IMR-90 (cell line): ENCODE data around the gene CDC40. TPM values are rescaled to one million over a fixed set of nuclear protein-coding genes. Genes with fewer than 3 reads are reported as not detected.
"Not testable (repeated sequence)": the region's sequence is repeated elsewhere in the genome, so short reads cannot be mapped to it uniquely, and the experiment has no call there.

Source experiments
- ATAC-seq: fragments of 200-7000 bp; cut with Tn5 transposase; 2 replicates; pipeline ENCODE4 v1.9.1; 2020; ENCODE audit warnings: low read depth, mild to moderate bottlenecking, moderate library complexity
- BruUV-seq: library from RNA; stranded (reverse); fragments of 400-500 nt; replicated peaks from 2 replicates; lab custom pipeline; 2021; lab: Mats Ljungman, UMichigan
- CTCF ChIA-PET: fragments of 300-600 bp; formaldehyde crosslinking; extraction: SDS; loops from one replicate; lab custom pipeline; 2021; ENCODE audit warnings: antibody characterized with exemption; lab: Yijun Ruan, JAX
- POLR2A ChIA-PET: fragments of 300-600 bp; sonication (Branson Sonifier 250); formaldehyde crosslinking; loops from one replicate; lab custom pipeline; 2022; ENCODE audit warnings: antibody characterized with exemption; ENCODE audit not compliant: unreplicated experiment; lab: Charles Lee
- DNase-seq: peaks from one replicate; pipeline ENCODE4 v3.0.0; 2013
- H2AFZ ChIP-seq: replicated peaks from 2 replicates; pipeline ENCODE3; 2013; ENCODE audit warnings: low read length, mild to moderate bottlenecking; ENCODE audit not compliant: poor library complexity
- H2AK5ac ChIP-seq: 2 replicates; pipeline ENCODE4 v1.6.1; 2013; ENCODE audit warnings: low read depth, low read length, inconsistent platforms
- H2AK9ac ChIP-seq: replicated peaks from 2 replicates; pipeline ENCODE3; 2013; ENCODE audit warnings: mild to moderate bottlenecking, low read depth, low read length, moderate library complexity; ENCODE audit not compliant: poor library complexity
- H2BK120ac ChIP-seq: 2 replicates; pipeline ENCODE4 v1.6.1; 2013; ENCODE audit warnings: low read depth, low read length, inconsistent platforms
- H2BK15ac ChIP-seq: 3 replicates; pipeline ENCODE4 v1.6.1; 2013; ENCODE audit warnings: low read depth, low read length, inconsistent platforms
- H2BK20ac ChIP-seq: 2 replicates; pipeline ENCODE4 v1.6.1; 2013; ENCODE audit warnings: low read depth, mild to moderate bottlenecking, inconsistent platforms, low read length, moderate library complexity
- H2BK5ac ChIP-seq: 2 replicates; pipeline ENCODE4 v1.6.1; 2013; ENCODE audit warnings: mild to moderate bottlenecking, low read depth, low read length, inconsistent platforms; ENCODE audit not compliant: poor library complexity, severe bottlenecking
- H3K14ac ChIP-seq: replicated peaks from 2 replicates; pipeline ENCODE4 v1.6.1; 2013; ENCODE audit warnings: low read depth, low read length, inconsistent platforms
- H3K18ac ChIP-seq: 2 replicates; pipeline ENCODE4 v1.6.1; 2013; ENCODE audit warnings: low read depth, low read length, control low read depth
- H3K23ac ChIP-seq: 2 replicates; pipeline ENCODE4 v1.6.1; 2013; ENCODE audit warnings: low read depth, low read length, inconsistent platforms
- H3K27ac ChIP-seq: 2 replicates; pipeline ENCODE4 v1.5.1; 2013; ENCODE audit warnings: mild to moderate bottlenecking, control low read depth, low read length; ENCODE audit not compliant: insufficient read depth
- H3K27me3 ChIP-seq: 2 replicates; pipeline ENCODE4 v1.6.1; 2013; ENCODE audit warnings: low read length; ENCODE audit not compliant: control insufficient read depth, insufficient read depth
- H3K36me3 ChIP-seq: 2 replicates; pipeline ENCODE4 v1.6.1; 2013; ENCODE audit warnings: low read length, mixed read lengths; ENCODE audit not compliant: control insufficient read depth, insufficient read depth
- H3K4ac ChIP-seq: 2 replicates; pipeline ENCODE4 v1.6.1; 2013; ENCODE audit warnings: low read depth, low read length, inconsistent platforms
- H3K4me1 ChIP-seq: 2 replicates; pipeline ENCODE4 v1.6.1; 2013; ENCODE audit warnings: low read length, mixed read lengths; ENCODE audit not compliant: control insufficient read depth, insufficient read depth
- H3K4me2 ChIP-seq: 2 replicates; pipeline ENCODE4 v1.6.1; 2013; ENCODE audit warnings: low read depth, mild to moderate bottlenecking, control low read depth, low read length, moderate library complexity
- H3K4me3 ChIP-seq: 2 replicates; pipeline ENCODE4 v1.5.1; 2013; ENCODE audit warnings: low read depth, mild to moderate bottlenecking, control low read depth, low read length, moderate library complexity; ENCODE audit not compliant: insufficient read depth
- H3K56ac ChIP-seq: 2 replicates; pipeline ENCODE4 v1.6.1; 2013; ENCODE audit warnings: low read length, inconsistent platforms; ENCODE audit not compliant: insufficient read depth; ENCODE audit errors: extremely low read depth
- H3K79me1 ChIP-seq, 2 experiments: 2 replicates each; pipeline ENCODE4 v1.6.1; 2013; ENCODE audit warnings: low read length in 2 of 2, inconsistent platforms in 1 of 2, low read depth in 1 of 2
- H3K9ac ChIP-seq: 2 replicates; pipeline ENCODE4 v1.6.1; 2013; ENCODE audit warnings: low read depth, low read length, control low read depth
- H3K9me1 ChIP-seq: 2 replicates; pipeline ENCODE4 v1.6.1; 2013; ENCODE audit warnings: low read length, inconsistent platforms; ENCODE audit not compliant: insufficient read depth
- H3K9me3 ChIP-seq: 2 replicates; pipeline ENCODE4 v1.6.1; 2013; ENCODE audit warnings: low read length; ENCODE audit not compliant: control insufficient read depth, insufficient read depth
- H4K20me1 ChIP-seq: 2 replicates; pipeline ENCODE4 v1.6.1; 2013; ENCODE audit warnings: low read length, inconsistent platforms; ENCODE audit not compliant: insufficient read depth
- H4K5ac ChIP-seq: 2 replicates; pipeline ENCODE4 v1.6.1; 2013; ENCODE audit warnings: mild to moderate bottlenecking, low read depth, low read length, control low read depth
- H4K8ac ChIP-seq, 2 experiments: 2 replicates each; pipeline ENCODE4 v1.6.1; 2013; ENCODE audit warnings: low read depth in 2 of 2, low read length in 2 of 2, control low read depth in 1 of 2, inconsistent platforms in 1 of 2
- H4K91ac ChIP-seq: 2 replicates; pipeline ENCODE4 v1.6.1; 2013; ENCODE audit warnings: low read depth, low read length, inconsistent platforms; ENCODE audit not compliant: insufficient read depth
- FOS ChIP-seq: fragments of 150-350 bp; IDR thresholded peaks from 2 replicates; pipeline ENCODE4 v1.6.1; 2016; ENCODE audit warnings: low read depth, low read length
- MAFK ChIP-seq: IDR thresholded peaks from 2 replicates; pipeline ENCODE4 v1.6.1; 2012; ENCODE audit warnings: low read depth, low read length, improper control_type of control experiment
- NFE2L2 ChIP-seq: fragments of 150-350 bp; IDR thresholded peaks from 2 replicates; pipeline ENCODE4 v1.6.1; 2016; ENCODE audit warnings: low read depth, mild to moderate bottlenecking, low read length
- RAD21 ChIP-seq: IDR thresholded peaks from 2 replicates; pipeline ENCODE4 v1.6.1; 2012; ENCODE audit warnings: low read length, improper control_type of control experiment
- RCOR1 ChIP-seq: IDR thresholded peaks from 2 replicates; pipeline ENCODE4 v1.6.1; 2012; ENCODE audit warnings: mild to moderate bottlenecking, low read length, improper control_type of control experiment; ENCODE audit not compliant: insufficient replicate concordance
- WGBS, 2 experiments: methylation state at CpG; one replicate each; pipeline versions ENCODE4 v1.1.5 to v1.1.7; 2013; ENCODE audit warnings: missing lambda C conversion rate in 2 of 2; ENCODE audit not compliant: insufficient read length in 1 of 2; ENCODE audit errors: extremely low coverage in 2 of 2; 5-methylcytosine and 5-hydroxymethylcytosine counted together
- dilution Hi-C: fragments of 300-500 bp; cut with HindIII; formaldehyde crosslinking; loops from one replicate; pipeline ENCODE4 v1.14.3; 2018; ENCODE audit warnings: low sequenced_read_pairs; ENCODE audit not compliant: unreplicated experiment
- in situ Hi-C: fragments of 300-500 bp; cut with MboI; formaldehyde crosslinking; loops from 3 replicates; pipeline ENCODE4 v1.14.3; 2019; ENCODE audit warnings: low sequenced_read_pairs, inconsistent platforms, mixed read lengths
- intact Hi-C: fragments of 100-400 bp; cut with micrococcal nuclease; formaldehyde crosslinking; loops from 2 replicates; pipeline ENCODE4 v1.10.0; 2022
- polyA plus RNA-seq, 3 experiments: library from polyadenylated mRNA; depleted of rRNA; stranded (reverse); fragments of >200 nt; gene quantifications; 2 replicates each; pipeline ENCODE4 v1.2.3, GENCODE V29; 2012; ENCODE audit warnings: low replicate concordance in 1 of 3
- total RNA-seq: library from RNA; depleted of rRNA; stranded (reverse); fragments of >200 nt; gene quantifications from 2 replicates; pipeline ENCODE4 v1.2.3, GENCODE V29; 2012
- TF ChIP-seq, protein P1 (sequence below): fragments of 150-350 bp; IDR thresholded peaks from 2 replicates; pipeline ENCODE4 v1.6.1; 2016; ENCODE audit warnings: low read depth, mild to moderate bottlenecking, low read length, moderate library complexity, borderline replicate concordance

The CDC40 gene
- total and polyA plus RNA-seq, 2 of the 4 experiments (the other 2 are of a cell fraction): 7.0 to 16.8 TPM

DNA sequence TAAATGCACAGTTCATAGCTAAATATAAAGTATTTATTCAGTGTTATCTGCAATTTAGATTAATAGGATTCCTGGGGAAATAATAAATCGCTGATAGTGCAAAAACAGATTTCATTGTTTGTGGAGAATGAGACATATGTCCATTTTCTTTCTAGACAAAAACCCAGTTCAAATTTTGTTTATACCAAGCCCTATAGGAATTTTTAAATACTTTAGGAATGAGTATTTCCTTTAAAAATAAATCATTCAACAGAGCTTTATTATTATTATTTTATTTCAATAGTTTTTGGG is 91.5 kb downstream of the CDC40 start:
- Histone ChIP-seq H4K5ac (no peak overlapping the region), H3K18ac (no peak overlapping the region), H3K27me3 (peaks cover 2% of the 10 kb centered on the region), H2BK20ac (no peak overlapping the region), H4K91ac (no peak overlapping the region), H2AFZ (no peak overlapping the region), H2BK15ac (no peak overlapping the region), H3K79me1 (no peaks in the 10 kb centered on the region), H3K4me1 (no peaks in the 10 kb centered on the region), H2BK120ac (no peak overlapping the region), H3K14ac (no peak overlapping the region), H3K4ac (no peak overlapping the region), H3K9ac (no peak overlapping the region), H3K4me2 (no peak overlapping the region), H2BK5ac (no peak overlapping the region), H3K36me3 (no peaks in the 10 kb centered on the region), H3K4me3 (no peak overlapping the region), H2AK9ac (no peak overlapping the region), H3K23ac (no peak overlapping the region), H3K56ac (no peak overlapping the region), H3K9me1 (no peaks in the 10 kb centered on the region), H2AK5ac (no peak overlapping the region), H4K20me1 (no peaks in the 10 kb centered on the region), H3K9me3 (no peaks in the 10 kb centered on the region), H3K27ac (no peak overlapping the region), H4K8ac (no peak overlapping the region)
- no peak for ATAC-seq
- DNase-seq: no peak
- POLR2A ChIA-PET: no interaction called here
- no TSS peak for BruUV-seq
- no CpG with 5 or more reads among the region's 1 CpG for WGBS, 2 experiments
- dilution Hi-C loops (no loop called here), in situ Hi-C loops (no loop called here), intact Hi-C loops (no loop called here)
- TF ChIP-seq NFE2L2 (no peak), RAD21 (no peak), RCOR1 (no peak), FOS (no peak), MAFK (peak; percentile 97)
- TF ChIP-seq, protein P1, sequence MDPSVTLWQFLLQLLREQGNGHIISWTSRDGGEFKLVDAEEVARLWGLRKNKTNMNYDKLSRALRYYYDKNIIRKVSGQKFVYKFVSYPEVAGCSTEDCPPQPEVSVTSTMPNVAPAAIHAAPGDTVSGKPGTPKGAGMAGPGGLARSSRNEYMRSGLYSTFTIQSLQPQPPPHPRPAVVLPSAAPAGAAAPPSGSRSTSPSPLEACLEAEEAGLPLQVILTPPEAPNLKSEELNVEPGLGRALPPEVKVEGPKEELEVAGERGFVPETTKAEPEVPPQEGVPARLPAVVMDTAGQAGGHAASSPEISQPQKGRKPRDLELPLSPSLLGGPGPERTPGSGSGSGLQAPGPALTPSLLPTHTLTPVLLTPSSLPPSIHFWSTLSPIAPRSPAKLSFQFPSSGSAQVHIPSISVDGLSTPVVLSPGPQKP: no peak
- CTCF ChIA-PET: no interaction called here

DNA sequence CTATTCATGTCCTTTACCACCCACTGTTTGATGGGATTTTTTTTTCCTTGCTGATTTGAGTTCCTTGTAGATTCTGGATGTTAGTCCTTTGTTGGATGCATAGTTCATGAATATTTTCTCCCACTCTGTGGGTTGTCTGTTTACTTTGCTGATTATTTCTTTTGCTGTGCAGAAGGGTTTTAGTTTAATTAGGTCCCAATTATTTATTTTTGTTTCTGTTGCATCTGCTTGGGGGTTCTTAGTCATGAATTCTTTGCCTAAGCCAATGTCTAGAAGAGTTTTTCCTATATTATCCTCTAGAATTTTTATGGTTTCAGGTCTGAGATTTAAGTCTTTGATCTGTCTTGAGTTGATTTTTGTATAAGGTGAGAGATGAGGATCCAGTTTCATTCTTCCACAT is 92.6 kb downstream of the CDC40 start:
- H2BK5ac ChIP-seq, in situ Hi-C loops, H4K5ac ChIP-seq, H3K23ac ChIP-seq, H4K91ac ChIP-seq, H2BK15ac ChIP-seq, H3K79me1 ChIP-seq, H2AK5ac ChIP-seq, H3K56ac ChIP-seq, H3K9me1 ChIP-seq, H3K14ac ChIP-seq, dilution Hi-C loops, H2BK120ac ChIP-seq, ATAC-seq, H3K9ac ChIP-seq, H3K36me3 ChIP-seq, H3K4me1 ChIP-seq, H3K27ac ChIP-seq, CTCF ChIA-PET, H3K9me3 ChIP-seq, DNase-seq, H2AK9ac ChIP-seq, POLR2A ChIA-PET, H2AFZ ChIP-seq, H4K20me1 ChIP-seq, H3K4me2 ChIP-seq, H2BK20ac ChIP-seq, BruUV-seq, H3K4ac ChIP-seq, H4K8ac ChIP-seq, H3K18ac ChIP-seq, intact Hi-C loops, H3K27me3 ChIP-seq, H3K4me3 ChIP-seq: not testable (repeated sequence)
